Sciatic nerve (tissue), 2 donors: Measurements from ENCODE around the gene CCDC33. TPM values are rescaled to one million over a fixed set of nuclear protein-coding genes. Genes with fewer than 3 reads are reported as not detected.
A peak's percentile ranks its signal among the peaks of the same experiment; 100 is the strongest.

Source experiments
- ATAC-seq: fragments of 200-7000 bp; cut with Tn5 transposase; one replicate; pipeline ENCODE4 v1.9.1; 2020; ENCODE audit warnings: mild to moderate bottlenecking, moderate library complexity
- DNase-seq: peaks from one replicate; pipeline ENCODE4 v3.0.0-alpha.2; 2020; ENCODE audit warnings: low spot score
- intact Hi-C: fragments of 100-400 bp; cut with DNase I; formaldehyde crosslinking; loops from one replicate; pipeline ENCODE4 v1.14.2; 2022
- total RNA-seq: library from RNA; stranded (reverse); fragmentation: NEBNext Ultra II Directional; extraction: Animal tissue kit (Norgen Biotek cat#: 25700); gene quantifications from one replicate; pipeline ENCODE4 v1.2.1, GENCODE V29; 2021
- donor health status: DM: no; HTN: no; CAD: no.
- donor health status: DM: no; HTN: no; CAD: no.

Gene CCDC33
- total RNA-seq, 1 donor from 2014 or later = not detected

GRCh38 chr15:74300057-74300795 is 64.1 kb downstream of the CCDC33 start:
- intact Hi-C loops = loop anchor here (5.0 kb wide), 1 partner anchor 173 kb away; no protein-coding TSS in a partner anchor
- no peak for ATAC-seq
- no peak for DNase-seq

GRCh38 chr15:74301583-74302361 is 65.6 kb downstream of the CCDC33 start:
- ATAC-seq (no peak), DNase-seq (no peak)
- intact Hi-C loops = loop anchor here (5.0 kb wide), 1 partner anchor 174 kb away; no protein-coding TSS in a partner anchor

DNA sequence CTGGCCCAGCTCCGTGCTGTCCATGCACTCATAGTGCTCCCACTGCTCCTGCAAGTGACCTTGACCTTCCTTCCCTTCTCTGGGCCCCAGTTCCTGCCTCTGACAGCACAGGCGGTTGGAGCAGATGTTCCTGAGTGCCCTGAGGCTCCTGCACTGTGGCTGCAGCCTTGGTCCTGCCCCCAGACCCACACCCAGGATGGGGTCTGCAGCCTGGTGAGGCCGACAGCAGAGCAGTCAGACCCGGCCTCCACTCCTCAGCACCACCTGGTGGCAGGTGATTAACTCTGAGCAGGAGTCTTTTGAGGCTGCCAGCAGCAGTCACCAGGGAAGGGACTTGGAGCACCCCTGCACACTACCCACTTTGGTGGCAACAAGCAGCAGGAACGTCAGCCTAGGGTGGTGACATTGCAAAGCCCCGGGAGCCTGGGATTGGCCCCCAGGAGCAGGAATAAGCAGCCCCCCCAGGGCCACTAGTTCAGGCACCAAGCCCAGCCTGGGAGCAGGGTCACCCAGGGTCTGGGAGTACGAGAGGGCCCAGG is 66.8 kb downstream of the CCDC33 start:
- DNase-seq = peak; percentile 69
- intact Hi-C loops = loop anchor here (5.0 kb wide), 1 partner anchor 176 kb away; no protein-coding TSS in a partner anchor
- ATAC-seq = peak; percentile 60

GRCh38 chr15:74303741-74304309 is 67.7 kb downstream of the CCDC33 start:
- ATAC-seq (no peak), DNase-seq (no peak)
- intact Hi-C loops = loop anchor here (5.0 kb wide), 1 partner anchor 177 kb away; no protein-coding TSS in a partner anchor

DNA sequence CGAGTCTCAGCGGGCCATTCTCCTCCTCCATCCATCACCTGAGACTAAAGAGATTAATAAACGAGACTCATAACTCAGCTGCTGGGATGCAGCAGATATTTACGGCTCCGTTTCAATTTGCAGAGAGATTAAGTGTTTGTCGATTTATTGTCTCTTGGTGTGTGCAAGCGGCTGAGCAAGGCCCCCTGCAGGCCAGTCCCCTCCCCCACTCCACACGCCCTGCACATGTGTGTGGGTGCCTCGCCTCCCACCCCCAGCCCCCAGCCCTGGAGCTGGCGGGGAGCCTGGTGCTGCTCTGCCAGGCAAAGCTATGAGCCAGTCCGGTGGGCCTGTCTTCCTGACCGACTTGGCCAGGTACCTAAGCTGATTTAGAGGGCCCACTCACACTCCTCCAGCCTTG is 68.3 kb downstream of the CCDC33 start:
- DNase-seq = no peak
- ATAC-seq = no peak
- intact Hi-C loops = loop anchor here (5.0 kb wide), 1 partner anchor 177 kb away; no protein-coding TSS in a partner anchor

DNA sequence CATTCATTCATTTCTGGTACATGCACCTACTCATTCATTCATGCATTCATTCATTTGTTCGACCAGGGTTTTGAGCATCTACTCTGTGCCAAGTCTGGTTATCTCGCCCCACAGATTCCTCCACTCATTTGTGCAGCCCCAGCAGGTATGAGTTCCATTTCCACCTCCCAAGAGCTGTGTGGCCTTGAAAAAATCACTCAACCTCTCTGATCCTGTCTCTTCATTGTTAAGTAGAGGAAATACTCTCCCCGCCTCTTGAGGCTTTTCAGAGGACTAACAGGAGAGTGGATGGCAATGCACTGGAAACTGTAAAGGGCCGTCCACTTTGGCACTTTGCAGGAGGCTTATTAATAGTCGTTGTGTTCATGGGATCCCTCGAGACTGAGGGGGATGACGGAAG is 69.6 kb downstream of the CCDC33 start:
- intact Hi-C loops = no loop called here
- ATAC-seq (no peak), DNase-seq (no peak)

DNA sequence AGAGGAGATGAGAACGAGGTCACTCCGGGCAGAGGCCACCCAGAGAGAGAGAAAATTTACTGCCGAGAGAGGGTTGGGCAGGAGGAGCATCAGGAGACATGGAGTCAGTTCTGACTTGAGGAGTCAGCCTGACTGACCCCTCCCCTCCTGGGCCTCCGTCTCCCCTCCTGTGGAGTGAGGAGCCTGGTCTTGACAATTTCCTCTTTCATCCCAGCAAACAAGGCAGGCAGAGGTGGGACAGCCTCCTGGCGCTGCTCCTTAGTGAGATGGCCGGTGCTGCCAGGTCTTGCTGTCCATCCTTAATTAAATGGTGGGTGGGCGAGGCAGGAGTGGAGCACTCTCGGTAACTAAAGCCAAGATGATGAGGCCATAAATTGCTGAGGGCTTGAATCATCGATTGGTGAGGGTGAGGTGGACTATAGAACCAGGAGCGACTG is 70.7 kb downstream of the CCDC33 start:
- DNase-seq (no peak), ATAC-seq (no peak)
- intact Hi-C loops = no loop called here

DNA sequence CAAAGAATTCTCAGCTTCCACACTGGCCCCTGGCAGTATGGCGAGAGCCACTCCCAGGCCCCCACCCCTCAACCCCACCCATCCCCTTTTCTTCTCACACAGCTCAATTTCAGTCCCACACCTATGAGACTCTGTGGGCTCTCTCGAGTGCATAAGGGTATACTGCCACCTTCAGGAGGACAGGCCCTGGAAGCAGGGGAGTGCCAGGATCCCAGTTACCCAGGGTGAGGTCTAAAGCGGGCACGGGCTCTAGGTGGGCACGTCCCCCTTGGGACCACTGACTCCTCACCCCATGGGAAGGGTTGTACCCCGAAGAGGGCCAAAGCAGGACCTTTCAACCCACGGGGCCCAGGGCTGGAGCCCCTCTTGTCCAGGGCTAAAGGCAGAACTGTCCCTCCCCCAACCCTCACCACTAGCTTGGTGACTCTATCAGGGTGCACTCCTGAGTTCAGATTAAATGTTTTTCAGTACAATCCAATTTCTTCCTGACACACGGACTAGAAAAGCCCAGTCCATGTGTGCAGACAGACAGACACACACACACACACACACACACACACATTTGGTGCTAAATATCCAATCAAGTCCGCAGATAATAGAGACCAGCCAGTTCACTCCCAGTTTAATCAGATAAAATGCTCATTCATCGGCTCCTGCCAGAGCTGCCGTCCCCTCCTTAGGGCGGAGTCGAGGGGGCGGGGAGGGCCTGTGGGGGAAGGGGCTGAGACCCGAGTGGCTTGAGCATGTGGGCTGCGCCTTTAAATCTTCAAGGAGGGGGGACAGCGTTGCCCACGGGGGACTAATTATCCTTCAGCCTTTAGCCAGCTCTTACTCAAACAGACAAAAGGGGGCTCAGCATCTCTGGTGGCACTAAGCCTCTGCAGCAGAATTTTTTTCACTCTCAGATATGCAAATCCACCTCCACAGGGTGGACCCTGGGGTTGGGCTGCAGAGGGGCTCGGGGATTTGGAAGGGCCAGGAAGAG is 72.0 kb downstream of the CCDC33 start:
- ATAC-seq (peak; percentile 86), DNase-seq (peak; percentile 70)
- intact Hi-C loops = no loop called here

DNA sequence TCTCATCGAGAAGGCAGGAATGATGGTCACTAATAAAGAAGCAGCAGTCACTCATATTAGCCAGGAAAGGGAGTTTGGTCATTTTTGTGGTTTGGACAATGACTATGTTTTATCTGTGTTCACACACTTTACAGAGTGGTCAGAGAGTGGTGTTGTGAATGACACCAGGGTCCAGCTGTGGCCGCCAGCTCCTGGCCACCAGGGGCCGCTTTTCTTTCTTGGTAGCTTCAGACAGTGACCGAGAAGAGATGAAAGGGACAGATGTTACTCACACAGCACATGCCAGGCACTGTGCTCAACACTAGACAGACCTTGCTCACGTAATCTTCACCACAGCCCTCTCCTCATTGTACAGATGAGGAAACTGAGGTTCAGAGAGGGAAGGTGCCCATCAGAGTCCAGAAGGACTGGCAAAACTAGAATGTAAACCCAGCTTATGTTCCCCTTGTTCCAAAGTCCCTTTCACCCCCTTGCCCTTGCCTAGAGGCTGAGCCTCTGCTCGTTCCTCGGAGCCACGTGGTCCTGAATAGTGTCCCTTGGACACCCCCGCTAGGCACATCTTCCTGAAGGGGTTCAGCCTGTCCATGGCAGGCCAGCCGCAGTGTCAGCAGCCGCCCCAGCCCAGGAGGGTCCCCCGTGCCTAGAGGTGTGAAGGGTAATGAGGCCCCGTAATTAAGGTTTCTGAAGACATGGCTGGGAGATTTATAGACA is 75.8 kb downstream of the CCDC33 start:
- intact Hi-C loops = no loop called here
- ATAC-seq = no peak
- no peak for DNase-seq

DNA sequence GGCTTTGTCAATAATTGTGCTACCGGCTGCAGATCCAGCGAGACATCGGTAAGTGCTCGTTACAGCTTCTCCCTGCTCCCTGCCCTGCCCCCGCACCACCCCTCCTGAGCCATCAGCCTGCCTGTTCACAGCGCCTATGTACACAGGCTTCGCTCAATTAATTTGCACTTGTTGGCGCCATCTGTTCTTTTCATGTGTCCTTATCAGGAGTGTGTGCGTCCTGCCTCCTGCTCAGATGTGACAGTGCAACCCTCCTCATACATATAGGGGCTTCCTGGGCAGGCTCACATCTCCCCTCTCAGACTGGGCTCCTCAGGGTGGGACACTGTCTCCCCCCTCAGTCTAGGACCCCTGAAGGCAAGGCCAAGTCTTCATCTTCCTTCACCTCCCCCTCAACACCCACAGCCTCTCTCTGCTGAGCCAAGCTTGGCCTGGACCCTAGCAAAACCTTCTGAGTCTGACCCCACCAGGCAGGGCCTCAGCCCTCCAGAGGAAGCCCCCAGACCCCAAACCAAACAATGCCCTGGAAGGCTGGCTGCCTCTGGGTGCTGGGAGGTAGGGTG is 76.4 kb downstream of the CCDC33 start:
- intact Hi-C loops = no loop called here
- DNase-seq = no peak
- no peak for ATAC-seq

GRCh38 chr15:74313889-74314288 is 77.8 kb downstream of the CCDC33 start:
- intact Hi-C loops = no loop called here
- DNase-seq = no peak
- no peak for ATAC-seq

DNA sequence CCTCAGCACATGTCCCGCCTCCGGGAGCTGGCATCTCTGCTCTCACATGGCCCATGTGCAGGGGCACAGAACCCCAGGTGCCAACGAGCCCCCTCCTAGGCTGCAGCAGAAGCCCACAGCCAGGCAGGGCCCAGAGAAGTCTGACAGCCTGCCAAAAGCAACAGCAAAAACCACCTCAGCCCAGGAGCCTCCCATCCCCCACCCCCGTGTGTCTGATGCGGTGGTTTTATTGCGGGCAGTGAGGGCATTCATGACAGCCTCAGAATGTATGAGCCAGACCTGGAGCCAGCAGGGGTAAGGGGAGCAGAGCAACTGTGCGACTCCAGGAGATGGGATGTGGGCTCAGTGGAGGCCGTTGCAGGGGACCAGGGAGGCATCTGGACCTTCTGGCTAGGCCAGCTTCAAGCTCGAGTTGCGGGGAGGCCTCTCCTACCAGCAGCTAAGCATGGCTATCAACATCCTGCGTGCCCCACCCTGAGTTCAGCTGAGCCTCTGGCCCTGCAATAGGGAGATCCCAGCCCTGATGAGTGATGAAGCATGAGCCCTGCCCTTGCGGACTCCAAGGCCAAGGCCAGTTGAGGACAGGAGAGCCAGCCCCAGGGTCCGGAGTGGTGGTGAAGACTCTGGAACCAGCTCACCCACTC is 78.8 kb downstream of the CCDC33 start:
- ATAC-seq = no peak
- intact Hi-C loops = no loop called here
- no peak for DNase-seq

GRCh38 chr15:74315626-74316025 is 79.5 kb downstream of the CCDC33 start:
- ATAC-seq (no peak), DNase-seq (no peak)
- intact Hi-C loops = no loop called here

DNA sequence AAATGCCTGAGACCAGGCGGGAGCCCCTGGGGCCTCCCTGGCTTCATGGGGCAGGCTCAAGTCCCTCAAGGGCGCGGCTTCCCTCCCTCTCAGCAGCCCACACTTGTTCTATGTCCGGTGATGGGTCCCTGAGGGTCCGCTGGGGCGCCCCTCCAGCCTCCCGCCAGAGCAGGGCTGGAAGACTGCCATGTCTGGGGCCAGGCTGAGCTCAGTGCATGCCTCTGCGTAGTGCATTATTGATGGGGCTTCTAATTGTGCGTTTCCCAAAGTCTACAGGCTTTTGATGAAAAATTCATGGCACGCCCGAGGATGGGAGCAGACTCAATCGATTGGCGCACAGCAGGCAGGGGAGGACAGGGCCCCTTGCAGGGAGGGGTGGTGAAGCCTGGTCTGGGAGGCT is 80.0 kb downstream of the CCDC33 start:
- intact Hi-C loops = no loop called here
- peak; percentile 7 for ATAC-seq
- no peak for DNase-seq

DNA sequence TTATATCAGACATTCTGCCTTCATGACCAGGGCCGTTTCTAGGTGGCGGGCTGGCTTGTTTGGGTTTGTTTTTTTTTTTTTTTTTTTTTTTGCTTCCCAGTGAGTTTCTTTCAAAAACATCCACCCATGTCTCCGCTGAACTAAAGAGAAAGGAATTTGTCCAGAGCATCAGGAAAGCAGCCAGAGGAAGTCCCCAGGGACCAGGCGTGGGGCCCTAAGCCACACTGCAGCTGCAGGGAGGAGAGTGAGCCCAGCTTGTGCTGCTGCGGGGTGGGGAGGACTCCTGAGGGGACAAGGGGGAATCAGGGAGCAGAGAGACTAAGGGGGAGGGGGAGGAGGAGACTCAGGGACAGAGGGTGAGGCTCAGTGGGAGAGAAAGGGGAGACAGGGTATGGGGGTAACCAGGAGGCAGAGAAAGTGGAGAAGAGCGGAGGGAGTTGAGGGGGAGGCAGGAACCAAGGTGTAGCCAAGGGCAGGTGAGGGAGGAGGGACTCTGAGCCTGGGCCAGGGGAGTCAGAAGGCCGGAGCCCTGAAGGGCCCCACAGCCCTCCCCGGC is 81.8 kb downstream of the CCDC33 start:
- ATAC-seq (peak; percentile 83), DNase-seq (peak; percentile 89)
- intact Hi-C loops = no loop called here

DNA sequence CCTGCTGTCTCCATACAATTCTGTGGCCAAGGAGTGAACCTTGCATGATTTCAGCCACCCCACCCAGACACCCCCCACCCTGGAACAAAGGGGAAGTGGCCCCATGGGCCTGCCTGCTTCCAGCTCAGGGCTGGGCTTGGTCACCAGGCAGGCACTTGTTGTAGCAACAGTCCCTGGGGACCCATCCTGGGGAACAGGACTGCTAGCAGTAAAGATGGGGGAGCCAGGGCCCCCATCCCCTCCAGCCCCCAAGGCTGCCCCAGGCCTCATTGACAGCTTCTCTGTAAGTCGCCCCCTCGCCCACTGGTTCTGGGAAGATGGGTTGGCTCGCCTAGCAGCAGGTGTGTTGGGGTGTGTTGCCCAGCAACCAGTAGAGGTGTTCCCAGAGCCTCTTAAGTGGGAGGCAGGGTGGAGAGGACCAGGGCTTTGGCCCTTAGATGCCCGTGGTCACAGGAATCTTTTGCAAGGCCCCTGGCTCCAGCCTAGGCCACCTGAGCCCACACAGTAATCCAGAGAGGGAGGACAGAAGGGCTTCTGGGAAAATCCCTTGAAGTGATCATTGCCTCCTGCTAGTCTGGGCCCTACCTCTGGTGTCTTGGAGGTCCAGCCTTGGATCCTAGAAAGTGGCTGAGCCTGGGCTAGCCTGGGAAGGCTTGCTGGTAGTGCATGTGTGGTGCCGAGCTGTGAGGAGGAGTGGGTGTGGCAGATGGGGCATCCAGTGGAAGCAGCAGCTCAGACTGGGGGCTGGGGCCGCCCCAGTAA is 82.4 kb downstream of the CCDC33 start:
- ATAC-seq = peak; percentile 18
- intact Hi-C loops = no loop called here
- DNase-seq = no peak
